Activated T-cell treated with anti-CD3 and anti-CD28 coated beads, Interleukin-2, amount 50 U/mL, for 24 hours (primary cell): ENCODE measurements around the gene RNF130.

Experiments used
- DNase-seq: peaks from one replicate; pipeline ENCODE4 v3.0.0-alpha.2; 2020
- H3K27ac Mint-ChIP-seq: 2 replicates; pipeline ENCODE4 v1.8.0; 2020; ENCODE audit warnings: mild to moderate bottlenecking, mixed read lengths
- H3K27me3 Mint-ChIP-seq: 2 replicates; pipeline ENCODE4 v1.8.0; 2020; ENCODE audit warnings: mixed read lengths
- H3K36me3 Mint-ChIP-seq: 2 replicates; pipeline ENCODE4 v1.8.0; 2020; ENCODE audit warnings: low read depth, mixed read lengths
- H3K4me1 Mint-ChIP-seq: 2 replicates; pipeline ENCODE4 v1.8.0; 2020; ENCODE audit warnings: low read depth, mixed read lengths
- H3K4me3 Mint-ChIP-seq: 2 replicates; pipeline ENCODE4 v1.8.0; 2020; ENCODE audit warnings: mild to moderate bottlenecking, moderate library complexity, mixed read lengths
- H3K9me3 Mint-ChIP-seq: 2 replicates; pipeline ENCODE4 v1.8.0; 2020; ENCODE audit warnings: mixed read lengths

The RNF130 gene

GRCh38 chr5:179909224-179909623 lies 162.3 kb downstream of the RNF130 start:
- no peaks in the 10 kb centered on the region for H3K9me3 Mint-ChIP-seq
- no peak for DNase-seq
- H3K27ac Mint-ChIP-seq, result no peak overlapping the region
- peak overlapping the region; percentile 0 for H3K4me3 Mint-ChIP-seq
- peaks cover 28% of the 10 kb centered on the region for H3K36me3 Mint-ChIP-seq
- no peaks in the 10 kb centered on the region for H3K27me3 Mint-ChIP-seq
- peaks cover 25% of the 10 kb centered on the region for H3K4me1 Mint-ChIP-seq

- Mint-ChIP-seq H3K9me3 (no peaks in the 10 kb centered on the region), H3K27me3 (no peaks in the 10 kb centered on the region), H3K27ac (peak overlapping the region; percentile 87), H3K4me1 (peaks cover 23% of the 10 kb centered on the region), H3K36me3 (peaks cover 33% of the 10 kb centered on the region), H3K4me3 (peak overlapping the region; percentile 79)
- peak; percentile 39 for DNase-seq
These were observed 163.0 kb downstream of the RNF130 start for GRCh38 chr5:179908528-179908927.

GRCh38 chr5:179907556-179908324 lies 163.8 kb downstream of the RNF130 start, which contains the start of gene TBC1D9B:
TSS of gene TBC1D9B (minus strand) at chr5:179907897. CDS start at chr5:179907821, 76 bp downstream.
- Mint-ChIP-seq H3K27ac (peak within 1 kb of the TSS; percentile 88), H3K4me1 (peaks cover 23% of the 10 kb centered on the region), H3K27me3 (no peaks in the 10 kb centered on the region)

GRCh38 chr5:179906795-179907555 lies 164.6 kb downstream of the RNF130 start:
- peaks cover 23% of the 10 kb centered on the region for H3K4me1 Mint-ChIP-seq
- no peaks in the 10 kb centered on the region for H3K9me3 Mint-ChIP-seq
- peaks cover 49% of the 10 kb centered on the region for H3K36me3 Mint-ChIP-seq
- peak; percentile 59 for DNase-seq
- H3K27ac Mint-ChIP-seq, result peak overlapping the region; percentile 88
- peak overlapping the region; percentile 89 for H3K4me3 Mint-ChIP-seq
- H3K27me3 Mint-ChIP-seq, result no peaks in the 10 kb centered on the region

More at GRCh38 chr5:179907556-179908324, 163.8 kb downstream of the RNF130 start, which contains the start of gene TBC1D9B:
- DNase-seq, result peak; percentile 82
- H3K36me3 Mint-ChIP-seq, result peaks cover 41% of the 10 kb centered on the region
- H3K4me3 Mint-ChIP-seq, result peak within 1 kb of the TSS; percentile 89
- no peaks in the 10 kb centered on the region for H3K9me3 Mint-ChIP-seq

GRCh38 chr5:179906294-179906794 lies 165.2 kb downstream of the RNF130 start:
- no peaks in the 10 kb centered on the region for H3K9me3 Mint-ChIP-seq
- peak overlapping the region; percentile 89 for H3K4me3 Mint-ChIP-seq
- H3K27ac Mint-ChIP-seq, result peak overlapping the region; percentile 40
- peaks cover 54% of the 10 kb centered on the region for H3K36me3 Mint-ChIP-seq
- H3K4me1 Mint-ChIP-seq, result peaks cover 23% of the 10 kb centered on the region
- DNase-seq, result no peak
- H3K27me3 Mint-ChIP-seq, result no peaks in the 10 kb centered on the region

GRCh38 chr5:179905161-179905560 lies 166.4 kb downstream of the RNF130 start:
- Mint-ChIP-seq H3K4me3 (no peak overlapping the region), H3K9me3 (no peaks in the 10 kb centered on the region), H3K4me1 (peaks cover 23% of the 10 kb centered on the region), H3K27me3 (no peaks in the 10 kb centered on the region), H3K27ac (peak overlapping the region; percentile 50), H3K36me3 (peaks cover 65% of the 10 kb centered on the region)
- no peak for DNase-seq
